ENCODE data around the gene PLA2G2F.

DNA sequence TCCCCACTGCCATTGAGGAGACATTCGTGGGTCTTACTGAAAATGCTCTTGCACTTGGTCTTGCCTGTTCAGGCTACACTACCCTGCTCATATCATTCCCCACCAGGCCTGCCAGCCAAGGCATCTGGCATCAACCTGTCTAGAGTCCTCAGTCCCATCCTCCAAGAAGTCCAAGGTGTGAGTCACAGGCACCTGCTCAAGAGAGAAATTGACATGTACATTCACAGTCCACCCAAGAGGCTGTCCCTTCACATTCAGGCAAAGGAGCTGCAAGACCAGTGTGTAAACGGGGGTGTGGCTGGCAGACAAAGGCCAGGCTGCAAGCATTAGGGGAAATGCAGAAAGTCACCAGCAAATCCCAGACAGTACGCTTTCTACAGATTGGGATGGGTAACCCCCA is 60.3 kb downstream of the PLA2G2F start:
- TF ChIP-seq POLR2A (IDR thresholded peaks at IDR 0.05): no peak
- TF ChIP-seq, protein P1, sequence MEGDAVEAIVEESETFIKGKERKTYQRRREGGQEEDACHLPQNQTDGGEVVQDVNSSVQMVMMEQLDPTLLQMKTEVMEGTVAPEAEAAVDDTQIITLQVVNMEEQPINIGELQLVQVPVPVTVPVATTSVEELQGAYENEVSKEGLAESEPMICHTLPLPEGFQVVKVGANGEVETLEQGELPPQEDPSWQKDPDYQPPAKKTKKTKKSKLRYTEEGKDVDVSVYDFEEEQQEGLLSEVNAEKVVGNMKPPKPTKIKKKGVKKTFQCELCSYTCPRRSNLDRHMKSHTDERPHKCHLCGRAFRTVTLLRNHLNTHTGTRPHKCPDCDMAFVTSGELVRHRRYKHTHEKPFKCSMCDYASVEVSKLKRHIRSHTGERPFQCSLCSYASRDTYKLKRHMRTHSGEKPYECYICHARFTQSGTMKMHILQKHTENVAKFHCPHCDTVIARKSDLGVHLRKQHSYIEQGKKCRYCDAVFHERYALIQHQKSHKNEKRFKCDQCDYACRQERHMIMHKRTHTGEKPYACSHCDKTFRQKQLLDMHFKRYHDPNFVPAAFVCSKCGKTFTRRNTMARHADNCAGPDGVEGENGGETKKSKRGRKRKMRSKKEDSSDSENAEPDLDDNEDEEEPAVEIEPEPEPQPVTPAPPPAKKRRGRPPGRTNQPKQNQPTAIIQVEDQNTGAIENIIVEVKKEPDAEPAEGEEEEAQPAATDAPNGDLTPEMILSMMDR (IDR thresholded peaks at IDR 0.05): no peak

All from uterus (tissue), 2 donors.